Urinary bladder (tissue), 4 donors: Measurements from ENCODE around the gene SLC25A48. TPM values are rescaled to one million over a fixed set of nuclear protein-coding genes. Genes with fewer than 3 reads are reported as not detected.

Experiments
- DNase-seq: peaks from one replicate; pipeline ENCODE4 v3.0.0-alpha.2; 2015; ENCODE audit errors: extremely low spot score
- H3K27ac ChIP-seq: one replicate; pipeline ENCODE4 v1.5.1; 2013; ENCODE audit warnings: low read depth, mild to moderate bottlenecking, moderate library complexity
- H3K36me3 ChIP-seq: one replicate; pipeline ENCODE4 v1.6.1; 2013; ENCODE audit warnings: mild to moderate bottlenecking, moderate library complexity; ENCODE audit not compliant: insufficient read depth
- H3K4me1 ChIP-seq: one replicate; pipeline ENCODE4 v1.6.1; 2013; ENCODE audit warnings: mild to moderate bottlenecking, moderate library complexity; ENCODE audit not compliant: insufficient read depth
- H3K4me3 ChIP-seq: one replicate; pipeline ENCODE4 v1.5.1; 2013; ENCODE audit warnings: low read depth, low read length
- WGBS: extraction: QIAGEN DNeasy Blood & Tissue Kit; methylation state at CpG from one replicate; pipeline ENCODE4 v1.1.7; 2013; 5-methylcytosine and 5-hydroxymethylcytosine counted together
- polyA plus RNA-seq: library from polyadenylated mRNA; stranded (reverse); fragments of 200-250 nt; gene quantifications from one replicate; pipeline ENCODE4 v1.2.3, GENCODE V29; 2013
- total RNA-seq: library from RNA; depleted of rRNA; stranded (reverse); fragments of >200 nt; gene quantifications from one replicate; pipeline ENCODE4 v1.2.3, GENCODE V29; 2014
- donor health status: healthy with polysubstance abuse.
- donor health status: healthy.

Gene SLC25A48
- total and polyA plus RNA-seq, 2 donors = 0.04 to 0.37 TPM

DNA sequence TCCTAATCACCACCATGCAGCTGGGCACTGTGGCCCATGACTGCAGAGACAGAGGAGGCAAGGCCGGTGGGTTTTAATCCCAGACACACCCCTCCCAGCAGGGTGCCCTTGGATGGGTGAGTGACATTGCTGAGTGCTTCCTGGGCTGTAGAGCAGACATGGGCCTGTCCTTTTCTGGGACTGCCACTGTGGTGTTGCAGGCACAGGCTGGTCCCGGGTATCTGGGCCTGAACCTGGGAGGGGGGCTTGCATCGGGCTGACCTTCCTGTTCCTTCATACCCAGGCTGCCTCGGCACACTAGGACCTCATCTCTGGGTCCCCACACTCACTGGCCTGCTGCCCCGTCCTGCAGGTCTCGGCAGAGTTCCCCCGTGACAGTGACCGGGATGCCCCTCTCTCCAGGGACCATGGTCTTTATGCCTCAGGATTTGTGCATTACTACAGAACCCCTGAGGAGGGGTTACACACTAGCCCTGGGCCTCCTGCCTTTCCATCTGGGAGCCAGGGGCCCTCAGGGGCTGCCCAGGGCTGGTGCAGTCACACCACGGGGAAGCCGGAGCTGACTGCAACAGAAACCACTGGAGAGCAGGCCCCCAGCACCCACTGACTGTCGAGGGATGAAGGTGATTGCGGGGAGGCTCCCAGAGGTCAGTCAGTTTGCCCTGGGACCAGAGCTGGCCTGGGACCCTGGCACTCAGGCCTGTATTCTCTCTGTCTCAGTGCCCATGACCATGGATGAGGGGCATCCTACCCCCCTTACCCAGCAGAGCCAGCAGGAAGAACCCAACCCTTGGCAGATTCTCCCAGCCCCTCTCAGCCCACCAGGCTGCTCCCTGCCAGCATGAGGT lies 8.9 kb upstream of the SLC25A48 start:
- WGBS = 84% methylated on average over 12 of the region's 12 CpGs
- Histone ChIP-seq H3K27ac (no peak overlapping the region), H3K4me1 (no peaks in the 10 kb centered on the region), H3K4me3 (no peak overlapping the region), H3K36me3 (no peaks in the 10 kb centered on the region)
- no peak for DNase-seq

DNA sequence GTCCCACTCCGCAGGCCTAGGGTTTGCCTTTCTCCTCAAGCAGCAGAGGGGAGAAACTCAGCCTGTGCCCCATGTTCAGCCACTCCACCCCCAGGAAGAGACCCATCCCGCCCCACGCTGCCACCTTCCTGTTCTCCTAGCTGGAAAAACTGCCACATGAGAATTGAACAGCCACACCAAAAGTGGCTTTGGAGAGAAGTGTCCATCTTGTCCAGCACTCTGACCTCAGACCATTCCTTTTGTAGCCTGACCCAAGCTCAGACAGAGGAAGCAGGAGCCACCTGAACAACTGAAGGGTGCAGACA lies 8.3 kb upstream of the SLC25A48 start:
- no peak overlapping the region for H3K27ac ChIP-seq
- DNase-seq = no peak
- 91% methylated on average over 3 of the region's 3 CpGs for WGBS
- no peaks in the 10 kb centered on the region for H3K4me1 ChIP-seq
- H3K4me3 ChIP-seq = no peak overlapping the region
- no peaks in the 10 kb centered on the region for H3K36me3 ChIP-seq

DNA sequence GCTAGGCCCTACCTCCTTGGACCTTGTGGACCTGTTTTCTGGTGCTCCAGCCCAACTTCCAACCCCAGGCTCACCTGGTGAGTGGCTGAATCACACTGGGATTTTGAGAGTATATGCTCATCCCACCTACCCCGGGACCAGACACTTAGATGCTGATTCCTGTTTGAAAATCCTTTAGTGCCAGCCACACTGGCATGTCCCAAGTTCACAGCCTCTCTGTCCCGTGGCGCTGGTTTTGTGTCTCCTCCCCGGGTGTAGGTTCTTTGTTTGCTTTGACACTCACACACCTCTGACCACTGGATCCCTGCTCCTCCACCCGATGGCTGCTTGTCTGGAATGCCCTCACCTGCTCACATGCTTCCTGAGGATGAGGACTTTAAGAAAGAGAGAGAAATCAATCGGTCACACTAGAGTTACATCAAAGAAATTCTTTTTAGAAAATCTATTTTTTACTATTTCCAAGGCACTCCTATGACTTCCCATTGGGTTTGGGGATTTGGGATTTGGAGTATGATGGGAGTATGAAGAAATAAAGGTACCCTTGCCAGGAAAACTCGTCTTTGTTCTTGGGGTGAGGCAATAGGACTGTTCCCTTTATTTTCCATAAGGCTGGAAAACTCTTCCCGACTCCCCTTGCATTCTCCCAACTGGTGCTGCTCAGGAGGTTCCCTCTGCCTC lies 7.3 kb upstream of the SLC25A48 start:
- WGBS = 85% methylated on average over 8 of the region's 8 CpGs
- no peaks in the 10 kb centered on the region for H3K36me3 ChIP-seq
- H3K27ac ChIP-seq = no peak overlapping the region
- H3K4me3 ChIP-seq = no peak overlapping the region
- DNase-seq = no peak
- no peaks in the 10 kb centered on the region for H3K4me1 ChIP-seq

DNA sequence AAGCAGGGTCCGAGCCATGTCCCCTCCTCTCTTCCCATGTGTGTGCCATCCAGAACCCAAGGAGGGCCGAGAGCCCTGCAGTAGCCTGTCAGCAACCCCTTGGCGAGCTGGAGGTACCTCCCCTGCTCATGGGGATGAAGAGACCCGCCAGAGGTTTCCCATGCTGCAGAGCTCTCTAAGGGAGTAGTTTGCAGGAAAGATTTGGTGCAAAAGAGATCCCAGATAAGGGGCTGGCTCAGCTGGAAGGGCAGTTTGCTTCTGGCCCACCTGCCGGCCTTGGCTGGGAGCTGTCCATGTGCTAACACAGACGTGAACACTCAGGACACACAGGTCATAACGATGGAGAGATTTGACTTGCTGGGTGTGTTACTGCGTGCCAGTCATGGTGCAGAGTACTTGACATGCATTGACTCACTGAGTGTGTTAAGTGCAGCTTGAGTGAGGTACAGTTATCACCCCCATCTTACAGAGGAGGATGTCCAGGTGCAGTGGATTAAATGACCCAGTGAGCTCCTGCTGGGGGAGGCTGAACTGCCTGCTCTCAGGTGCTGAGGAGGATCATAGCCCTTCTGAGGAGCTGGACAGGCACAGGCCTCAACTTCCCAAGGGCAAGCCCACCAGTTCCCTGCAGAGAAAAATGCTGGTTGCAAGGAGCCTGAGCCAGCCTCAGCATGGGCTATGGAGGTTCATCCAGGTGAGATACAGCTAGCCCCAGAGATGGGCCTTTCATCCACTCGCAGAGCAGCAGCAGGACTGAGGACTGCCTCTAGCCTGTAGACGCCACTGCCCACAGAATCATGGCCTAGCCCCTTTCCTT lies 6.3 kb upstream of the SLC25A48 start:
- WGBS = 78% methylated on average over 10 of the region's 10 CpGs

DNA sequence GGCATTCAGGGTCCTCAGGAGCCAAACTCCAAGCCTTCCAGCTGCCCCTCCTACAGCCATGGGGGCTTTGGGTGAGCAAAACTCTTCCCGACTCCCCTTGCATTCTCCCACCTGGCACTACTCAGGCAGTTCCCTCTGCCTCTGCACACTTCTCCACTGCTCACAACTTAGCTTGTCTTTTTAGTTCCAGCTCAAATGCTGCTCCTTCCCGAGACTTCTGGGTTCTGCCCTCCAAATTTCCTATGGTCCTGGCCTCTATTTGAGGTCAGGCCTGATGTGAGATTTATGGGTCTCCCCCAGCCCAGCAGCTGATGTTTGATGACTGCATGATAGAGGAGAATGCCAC lies 5.7 kb upstream of the SLC25A48 start:
- Histone ChIP-seq H3K36me3 (no peaks in the 10 kb centered on the region), H3K4me1 (no peaks in the 10 kb centered on the region), H3K4me3 (no peak overlapping the region), H3K27ac (no peak overlapping the region)
- DNase-seq = no peak
- 92% methylated on average over 2 of the region's 2 CpGs for WGBS

More for the DNA sequence above, 6.3 kb upstream of the SLC25A48 start:
- H3K27ac ChIP-seq = no peak overlapping the region
- no peaks in the 10 kb centered on the region for H3K4me1 ChIP-seq
- no peak for DNase-seq
- no peak overlapping the region for H3K4me3 ChIP-seq
- no peaks in the 10 kb centered on the region for H3K36me3 ChIP-seq

DNA sequence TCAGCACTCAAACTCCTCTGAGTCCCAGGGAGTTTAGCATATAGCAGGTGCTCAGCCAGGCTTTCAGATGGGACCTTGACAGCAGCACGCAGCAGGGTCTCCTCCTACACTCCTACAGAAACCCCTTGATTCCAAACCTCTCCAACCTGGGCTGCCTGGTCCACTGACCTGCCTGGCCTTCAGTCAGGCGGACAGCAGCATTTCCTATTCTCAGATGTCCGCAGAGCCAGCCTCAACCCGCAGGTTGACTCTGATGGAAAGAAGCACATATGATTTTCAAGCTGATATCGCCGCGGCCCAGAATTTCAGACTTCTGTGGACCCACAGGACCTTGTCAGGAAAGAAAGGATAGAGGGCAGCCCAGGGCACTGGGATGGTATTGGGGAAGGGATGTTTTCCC lies 5.3 kb upstream of the SLC25A48 start:
- H3K4me3 ChIP-seq = no peak overlapping the region
- no peaks in the 10 kb centered on the region for H3K36me3 ChIP-seq
- 91% methylated on average over 7 of the region's 7 CpGs for WGBS
- H3K27ac ChIP-seq = no peak overlapping the region
- DNase-seq = no peak
- H3K4me1 ChIP-seq = no peaks in the 10 kb centered on the region

DNA sequence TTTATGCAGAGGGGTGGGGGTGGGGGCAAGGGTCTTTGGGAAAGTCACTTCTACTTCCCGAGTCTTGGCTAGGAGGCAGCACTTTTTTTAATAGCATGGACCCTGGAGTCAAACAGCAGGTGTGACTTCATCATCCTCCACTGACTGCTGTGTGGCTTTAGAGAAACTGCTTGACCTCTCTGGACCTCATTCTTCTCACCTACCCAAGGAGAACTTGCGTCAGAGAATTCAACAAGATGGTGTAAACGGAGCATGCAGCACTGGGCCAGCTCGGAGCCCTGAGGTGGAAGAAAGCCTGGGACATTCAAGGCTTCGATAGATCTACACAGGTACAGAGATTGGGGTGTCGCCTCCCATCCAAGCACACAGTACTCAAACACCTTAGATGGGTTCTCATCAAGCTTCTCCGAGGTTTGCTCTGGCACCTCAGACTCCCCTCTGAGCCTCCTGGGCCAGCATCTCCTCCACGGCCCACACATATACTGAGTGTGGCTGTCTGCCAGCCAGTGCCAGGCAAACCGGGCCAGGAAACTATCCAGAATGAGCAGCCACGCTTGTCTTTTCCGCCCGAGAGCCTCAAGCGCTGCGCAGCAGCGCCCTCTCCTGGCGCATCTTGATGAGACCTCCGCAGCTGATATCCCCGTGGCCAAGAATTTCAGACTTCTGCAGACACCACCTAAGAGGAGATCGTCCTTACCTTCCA lies 4.6 kb upstream of the SLC25A48 start:
- Histone ChIP-seq H3K4me3 (no peak overlapping the region), H3K27ac (no peak overlapping the region), H3K36me3 (no peaks in the 10 kb centered on the region), H3K4me1 (no peaks in the 10 kb centered on the region)
- DNase-seq = no peak
- WGBS = 29% methylated on average over 19 of the region's 19 CpGs

DNA sequence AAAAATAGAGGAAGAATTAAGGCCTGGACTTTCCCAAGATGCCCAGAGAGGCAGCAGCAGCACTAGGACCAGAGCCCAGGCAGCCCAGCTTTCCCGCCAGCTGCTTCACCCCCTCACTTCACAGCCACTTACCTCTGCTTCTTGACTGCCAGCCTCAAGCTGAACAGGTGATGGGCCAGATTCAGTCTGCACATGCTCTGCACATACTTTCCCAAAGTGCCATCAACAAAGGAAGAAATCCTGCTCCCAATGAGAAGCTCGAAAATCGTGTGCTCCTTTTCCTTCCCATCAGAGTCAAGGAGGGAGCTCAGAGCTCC lies 4.1 kb upstream of the SLC25A48 start:
- no peak overlapping the region for H3K4me3 ChIP-seq
- no peak for DNase-seq
- 67% methylated on average over 3 of the region's 3 CpGs for WGBS
- H3K27ac ChIP-seq = no peak overlapping the region
- H3K4me1 ChIP-seq = no peaks in the 10 kb centered on the region
- no peaks in the 10 kb centered on the region for H3K36me3 ChIP-seq

DNA sequence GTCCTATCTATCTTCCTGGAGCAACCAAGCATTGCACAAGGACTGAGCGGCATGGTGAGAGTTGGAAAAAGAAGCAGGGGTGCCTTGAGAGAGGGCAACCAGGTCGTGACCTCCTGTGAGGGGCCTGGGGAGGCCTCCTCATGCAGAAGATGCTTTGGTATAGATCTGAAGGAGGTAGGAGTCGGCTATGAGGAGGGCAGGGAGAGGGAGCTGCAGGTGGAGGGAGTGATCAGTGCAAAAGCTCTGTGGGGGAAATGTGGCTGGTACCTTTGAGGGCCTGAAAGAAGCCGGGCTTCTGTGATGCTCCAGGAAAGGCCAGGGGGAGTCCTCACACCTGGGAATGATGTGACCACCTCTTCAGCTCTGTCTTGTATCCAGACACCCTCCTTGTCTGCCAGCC lies 3.6 kb upstream of the SLC25A48 start:
- H3K36me3 ChIP-seq = no peaks in the 10 kb centered on the region
- no peak for DNase-seq
- no peak overlapping the region for H3K27ac ChIP-seq
- WGBS = 75% methylated on average over 4 of the region's 4 CpGs
- no peaks in the 10 kb centered on the region for H3K4me1 ChIP-seq
- H3K4me3 ChIP-seq = no peak overlapping the region

DNA sequence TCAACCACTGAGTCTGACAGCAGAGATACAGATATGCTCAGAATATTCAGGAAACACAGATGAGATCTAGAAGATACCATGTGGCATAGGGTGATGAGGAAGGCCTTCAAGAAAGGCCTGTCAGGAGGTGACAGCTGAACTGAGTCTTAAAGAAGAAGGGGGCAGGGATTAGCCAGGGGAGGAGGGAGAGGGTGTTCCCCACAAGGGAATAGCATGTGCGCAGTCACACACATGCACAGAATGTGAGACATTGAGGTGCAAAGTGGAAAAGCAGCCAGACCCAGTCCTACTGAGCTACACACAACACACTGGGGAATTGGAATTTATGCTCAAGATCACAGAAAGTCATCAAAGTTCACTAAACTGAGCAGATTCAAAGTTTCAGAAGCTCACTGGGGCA lies 3.0 kb upstream of the SLC25A48 start:
- WGBS = 100% methylated on average over 1 of the region's 1 CpG

DNA sequence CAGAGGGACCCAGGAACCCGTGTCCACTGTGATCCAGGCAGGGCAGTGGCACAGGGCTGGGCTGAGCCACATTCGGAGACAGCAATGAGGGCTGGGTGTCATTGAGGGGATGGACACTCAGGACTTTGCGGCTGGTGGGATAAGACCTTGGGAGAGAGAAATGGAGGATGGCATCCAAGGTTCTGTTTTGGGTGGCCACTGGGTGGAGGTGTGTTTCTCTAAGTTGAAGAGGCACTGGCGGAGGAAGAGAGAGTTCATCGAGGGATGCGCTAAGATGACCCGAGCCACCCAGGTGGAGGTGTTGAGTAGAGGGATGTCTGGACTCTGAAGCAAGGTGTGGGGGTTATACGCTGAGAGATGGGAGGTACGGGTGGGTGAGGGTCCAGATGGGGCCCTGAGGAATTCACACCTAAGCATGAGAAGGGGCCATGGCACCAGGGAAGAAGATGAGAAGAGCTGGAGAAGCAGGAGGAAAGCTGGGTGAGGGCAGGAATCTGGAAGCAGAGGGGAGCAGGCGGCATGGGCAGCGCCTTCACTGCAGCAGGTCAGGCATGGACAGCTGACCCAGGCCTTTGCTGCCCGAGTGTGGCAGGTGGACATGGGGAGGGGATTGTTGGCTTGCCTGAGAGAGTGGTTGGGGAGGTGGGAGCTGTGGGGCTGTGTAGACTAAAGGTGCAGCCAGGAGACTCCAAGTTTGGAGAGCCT lies 2.5 kb upstream of the SLC25A48 start:
- DNase-seq = no peak
- Histone ChIP-seq H3K27ac (no peak overlapping the region), H3K4me3 (no peak overlapping the region), H3K36me3 (no peaks in the 10 kb centered on the region), H3K4me1 (no peaks in the 10 kb centered on the region)
- 91% methylated on average over 12 of the region's 12 CpGs for WGBS

More for the DNA sequence above, 3.0 kb upstream of the SLC25A48 start:
- H3K36me3 ChIP-seq = no peaks in the 10 kb centered on the region
- no peak overlapping the region for H3K27ac ChIP-seq
- no peak overlapping the region for H3K4me3 ChIP-seq
- no peaks in the 10 kb centered on the region for H3K4me1 ChIP-seq
- no peak for DNase-seq

DNA sequence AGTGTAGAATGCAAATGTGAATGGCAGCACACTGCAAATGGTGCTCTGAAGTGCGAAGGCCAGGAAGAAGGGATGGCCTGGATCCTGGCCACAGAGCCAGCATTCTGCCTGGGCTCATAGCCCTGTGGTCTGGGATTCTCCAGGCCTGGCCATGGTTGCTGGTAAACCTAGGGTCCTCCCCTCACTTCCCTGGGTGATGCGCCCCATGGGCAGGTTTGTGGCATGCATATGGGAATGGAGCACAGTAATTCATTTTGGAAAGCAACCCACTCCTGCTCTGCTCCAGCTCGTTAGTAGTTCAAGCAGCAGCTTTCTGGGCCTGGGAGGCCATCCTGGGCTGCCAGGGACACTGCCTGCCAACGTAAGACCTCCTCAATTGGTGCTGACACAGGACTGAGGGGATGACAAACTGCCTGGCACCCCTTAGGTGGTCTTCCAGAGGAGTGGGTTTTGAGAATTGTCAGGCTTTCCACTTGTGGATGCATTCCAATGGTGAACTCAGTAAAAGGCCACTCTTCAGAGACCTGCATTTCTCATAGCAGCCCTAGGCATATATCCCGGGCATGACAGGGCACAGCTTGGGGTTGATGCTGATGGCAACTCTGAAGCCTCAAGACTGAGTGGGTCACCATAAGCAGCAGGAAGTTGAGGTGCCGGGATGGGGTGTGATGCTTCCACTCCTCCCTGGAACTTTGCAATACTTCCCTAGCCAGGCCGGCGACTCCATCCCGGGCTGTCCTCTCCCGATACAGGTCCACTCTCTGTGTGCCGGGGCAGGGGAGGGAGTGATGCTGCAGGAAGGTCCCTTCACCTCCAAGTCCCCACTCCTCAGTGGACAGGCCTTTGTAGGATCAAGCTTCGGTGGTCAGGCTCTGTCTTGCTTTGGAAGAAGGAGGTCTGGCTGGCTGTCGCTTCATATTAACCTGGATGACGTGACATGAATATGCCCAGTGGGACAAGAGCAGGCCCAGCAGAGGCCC lies 1.2 kb upstream of the SLC25A48 start:
- H3K36me3 ChIP-seq = no peaks in the 10 kb centered on the region
- no peak for DNase-seq
- no peak overlapping the region for H3K27ac ChIP-seq
- no peaks in the 10 kb centered on the region for H3K4me1 ChIP-seq
- WGBS = 96% methylated on average over 14 of the region's 14 CpGs
- no peak overlapping the region for H3K4me3 ChIP-seq
